ENCODE measurements around the gene NR3C2.

Gene NR3C2

DNA sequence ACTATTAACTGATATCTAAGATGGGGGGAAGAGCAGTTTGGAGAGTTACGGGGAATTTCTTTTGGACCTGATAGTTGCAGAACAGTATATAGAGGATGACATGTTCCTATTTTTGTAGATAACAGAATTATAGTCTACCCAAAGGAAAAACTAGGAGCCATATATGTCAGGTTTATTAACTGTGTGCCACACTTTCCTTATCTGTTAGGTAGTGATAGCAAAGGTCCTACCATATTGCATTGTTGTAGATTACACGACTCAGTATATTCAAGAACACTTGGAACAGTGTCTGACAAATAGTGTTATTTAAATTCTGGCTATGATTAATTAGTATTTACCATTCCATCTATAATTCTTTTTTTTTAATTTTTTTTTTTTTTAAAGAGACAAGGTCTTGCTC, 175.3 kb downstream of the NR3C2 start:
- in situ Hi-C loops (cut with MboI; ENCODE audit: low sequenced_read_pairs), result no loop called here

DNA sequence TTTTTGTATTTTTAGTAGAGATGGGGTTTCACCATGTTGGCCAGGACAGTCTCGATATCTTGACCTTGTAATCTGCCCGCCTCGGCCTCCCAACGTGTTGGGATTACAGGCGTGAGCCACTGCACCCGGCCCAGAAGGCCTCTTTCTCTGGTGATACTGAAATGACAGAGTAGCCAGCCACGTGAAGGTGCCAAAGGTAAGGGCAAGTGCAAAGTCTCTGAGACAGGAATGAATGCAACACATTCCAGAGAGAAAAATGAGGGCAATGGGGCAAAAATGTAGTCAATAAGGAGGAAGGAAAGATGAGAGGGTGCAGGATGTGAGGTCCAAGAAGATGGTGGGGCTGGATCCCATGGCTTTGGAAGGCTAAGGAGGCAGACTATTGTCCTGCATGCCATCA, 176.0 kb downstream of the NR3C2 start:
- in situ Hi-C loops (cut with MboI; ENCODE audit: low sequenced_read_pairs), result no loop called here

DNA sequence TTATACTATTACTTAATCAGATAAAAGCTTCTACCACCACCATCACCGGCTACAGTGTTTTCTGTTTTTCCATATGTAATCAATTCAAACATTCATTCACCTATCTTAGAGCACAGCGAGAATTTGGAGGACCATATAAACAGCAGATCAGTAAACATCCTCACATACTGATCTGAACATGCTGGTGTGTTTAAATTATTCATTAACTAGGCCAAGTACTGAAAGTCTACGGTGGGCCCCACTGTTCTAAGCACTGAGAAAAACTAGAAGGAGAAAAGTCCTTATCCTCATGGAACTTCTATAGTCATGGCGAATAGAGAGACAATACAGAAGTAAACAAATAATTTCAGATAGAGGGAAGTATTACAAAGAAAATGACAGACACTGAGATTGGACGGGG, 176.6 kb downstream of the NR3C2 start:
- in situ Hi-C loops (cut with MboI; ENCODE audit: low sequenced_read_pairs), result no loop called here

DNA sequence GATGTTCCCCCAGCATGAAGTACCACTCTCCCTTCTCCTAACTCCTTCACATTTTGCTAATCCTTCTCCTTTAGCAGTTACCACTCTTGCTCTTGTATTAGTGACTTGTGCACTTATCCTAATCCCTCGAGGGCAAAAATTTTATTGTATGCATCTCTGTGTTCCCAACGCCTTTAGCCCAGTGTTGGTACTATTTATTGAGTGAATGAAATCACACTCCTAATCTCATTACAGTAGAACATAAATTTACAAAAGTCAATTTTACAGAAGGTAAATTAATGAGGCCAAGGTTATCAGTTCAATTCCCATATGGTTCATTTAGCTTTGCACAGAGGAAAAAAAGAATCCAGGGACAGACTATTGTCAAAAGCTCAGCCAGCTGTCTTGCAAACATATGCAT, 178.4 kb downstream of the NR3C2 start:
- in situ Hi-C loops (cut with MboI; ENCODE audit: low sequenced_read_pairs), result no loop called here

DNA sequence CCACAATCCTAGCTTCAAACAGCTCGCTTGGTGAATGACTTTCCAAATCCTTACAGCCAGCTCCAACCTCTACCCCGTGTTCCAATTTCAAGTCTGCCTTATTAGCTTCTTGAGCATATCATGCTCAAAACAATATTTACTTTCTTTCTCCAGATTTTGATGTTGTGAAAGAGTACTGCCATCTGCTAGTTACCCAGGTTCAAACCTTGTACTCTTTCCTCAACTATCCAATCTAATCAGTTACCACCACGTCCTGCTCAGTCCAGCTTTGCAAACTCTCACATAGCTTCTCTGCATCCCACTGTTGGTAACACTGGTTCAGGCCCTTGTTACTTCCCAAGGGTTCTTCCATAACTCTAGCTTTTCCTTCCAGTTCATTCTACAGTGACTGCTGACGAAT, 179.1 kb downstream of the NR3C2 start:
- in situ Hi-C loops (cut with MboI; ENCODE audit: low sequenced_read_pairs), result no loop called here

DNA sequence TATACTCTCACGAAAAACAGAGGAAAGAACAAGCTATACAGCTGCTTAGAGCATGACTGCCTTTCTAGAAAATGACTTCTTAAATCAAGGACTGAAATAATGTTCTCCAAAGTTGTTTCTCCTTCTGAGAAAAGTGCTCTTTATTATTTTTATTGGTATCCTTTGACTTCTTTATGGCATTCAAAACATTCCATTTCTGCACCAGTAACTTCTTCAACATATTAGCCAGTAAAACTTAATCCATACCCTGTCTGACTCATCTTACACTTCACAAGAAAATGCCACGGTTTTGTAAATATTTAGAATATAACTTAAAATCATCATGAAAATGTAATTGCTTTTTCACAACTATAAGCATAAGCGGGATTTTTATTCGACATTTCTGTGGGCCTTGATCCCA, 180.4 kb downstream of the NR3C2 start:
- in situ Hi-C loops (cut with MboI; ENCODE audit: low sequenced_read_pairs), result no loop called here

DNA sequence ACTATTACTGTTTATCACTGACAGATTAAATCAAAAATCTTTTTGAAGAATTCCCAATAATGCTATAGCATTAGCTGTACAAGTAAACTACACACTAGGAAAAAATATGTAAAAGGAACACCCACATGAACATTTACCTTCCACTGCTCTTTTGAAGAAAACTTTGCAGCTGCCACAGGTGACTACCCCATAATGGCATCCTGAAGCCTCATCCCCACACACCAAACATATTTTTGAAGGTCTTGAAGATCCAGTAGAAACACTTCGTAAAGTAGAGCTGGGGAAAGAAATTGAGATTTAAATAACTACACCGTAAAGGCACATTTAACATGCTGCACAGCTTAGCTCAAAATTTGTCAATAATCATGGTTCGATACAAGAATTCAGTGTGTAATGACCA, 182.4 kb downstream of the NR3C2 start:
- in situ Hi-C loops (cut with MboI; ENCODE audit: low sequenced_read_pairs), result no loop called here

DNA sequence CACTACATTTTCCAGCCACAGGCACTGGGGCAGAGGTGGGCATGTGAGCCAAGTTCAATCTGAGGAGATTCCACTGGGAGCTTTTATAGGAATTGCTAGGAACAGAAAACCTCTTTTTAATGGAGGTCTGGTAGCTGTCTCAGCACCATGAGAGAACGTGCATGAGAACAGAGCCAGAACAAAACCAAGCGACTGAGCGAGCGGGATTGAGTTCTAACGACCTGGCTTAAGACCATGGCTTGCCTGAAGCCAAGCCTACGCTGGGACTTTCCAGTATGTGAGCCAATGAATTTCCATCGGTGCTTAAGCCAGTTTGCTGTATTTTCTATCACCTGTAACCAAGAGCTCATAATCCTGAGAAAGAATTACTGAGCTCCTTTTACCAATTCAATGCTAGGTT, 183.7 kb downstream of the NR3C2 start:
- in situ Hi-C loops (cut with MboI; ENCODE audit: low sequenced_read_pairs), result no loop called here

DNA sequence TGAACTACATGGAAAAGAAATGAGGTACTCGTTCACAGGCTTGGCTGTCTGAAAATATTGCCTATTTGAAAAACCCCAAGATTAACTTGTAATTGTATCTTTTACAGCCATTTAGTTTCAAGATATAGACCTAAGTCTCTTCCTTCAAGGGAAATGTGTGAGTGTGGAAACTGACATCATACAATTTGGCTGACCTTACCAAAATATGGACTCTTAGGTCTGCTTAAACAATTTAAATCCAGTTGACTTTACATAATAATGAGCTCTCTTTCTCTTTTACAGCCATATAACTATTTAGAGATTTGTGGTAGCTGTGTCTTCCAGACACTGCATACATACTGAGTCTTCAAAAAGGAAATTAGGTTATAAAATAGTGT, 186.9 kb downstream of the NR3C2 start:
- in situ Hi-C loops (cut with MboI; ENCODE audit: low sequenced_read_pairs), result no loop called here

DNA sequence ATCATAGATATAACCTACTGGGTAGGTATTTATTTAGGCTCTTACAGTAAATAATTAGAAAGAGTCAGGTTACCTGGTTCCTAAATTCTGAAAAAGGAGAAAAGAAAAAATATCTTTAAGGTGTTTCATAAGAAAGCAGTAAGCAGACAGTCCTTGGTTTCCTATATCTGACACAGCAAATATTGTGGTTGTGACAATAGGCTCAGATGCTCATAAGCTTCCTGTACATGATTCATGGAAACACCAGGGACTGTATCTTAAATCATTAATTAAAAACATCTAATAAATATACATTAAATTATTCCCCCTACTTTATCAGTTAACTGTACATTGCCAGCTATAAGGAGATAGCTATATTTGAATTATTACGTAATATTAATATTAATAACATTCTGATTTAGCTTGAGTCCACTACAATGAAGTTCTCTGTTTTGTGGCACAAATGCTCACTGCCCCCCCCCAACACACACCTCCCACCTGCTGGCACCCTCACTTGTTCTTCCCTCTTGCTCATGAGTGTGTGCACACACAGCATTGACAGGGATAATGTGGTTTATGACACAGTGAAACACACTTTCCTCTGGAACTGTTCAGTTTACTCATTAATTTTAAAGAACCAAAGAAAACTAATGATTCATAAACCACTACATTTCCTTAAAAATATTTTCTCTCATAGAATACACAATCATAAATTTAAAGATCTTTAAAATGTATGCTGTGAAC, 187.4 kb downstream of the NR3C2 start:
- in situ Hi-C loops (cut with MboI; ENCODE audit: low sequenced_read_pairs), result no loop called here

DNA sequence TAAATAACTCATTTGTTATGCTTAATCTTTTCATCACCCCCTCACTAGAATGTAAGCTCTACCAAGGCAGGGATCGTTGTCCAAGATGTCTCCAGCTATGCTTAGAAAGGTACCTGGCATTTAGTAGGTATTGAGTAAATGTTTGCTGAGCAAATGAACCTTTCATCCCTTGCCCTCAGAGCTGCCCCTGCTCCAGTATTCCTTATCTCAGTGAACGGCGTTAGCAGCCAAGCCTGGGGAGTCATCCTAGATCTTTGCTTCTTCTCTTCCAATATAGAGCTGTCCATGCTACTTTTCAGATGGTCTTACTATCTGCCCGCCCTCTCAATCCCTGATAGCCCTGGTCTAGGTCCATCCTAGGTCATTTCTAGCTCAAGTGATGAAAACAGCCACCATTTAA, 188.4 kb downstream of the NR3C2 start:
- in situ Hi-C loops (cut with MboI; ENCODE audit: low sequenced_read_pairs), result no loop called here

DNA sequence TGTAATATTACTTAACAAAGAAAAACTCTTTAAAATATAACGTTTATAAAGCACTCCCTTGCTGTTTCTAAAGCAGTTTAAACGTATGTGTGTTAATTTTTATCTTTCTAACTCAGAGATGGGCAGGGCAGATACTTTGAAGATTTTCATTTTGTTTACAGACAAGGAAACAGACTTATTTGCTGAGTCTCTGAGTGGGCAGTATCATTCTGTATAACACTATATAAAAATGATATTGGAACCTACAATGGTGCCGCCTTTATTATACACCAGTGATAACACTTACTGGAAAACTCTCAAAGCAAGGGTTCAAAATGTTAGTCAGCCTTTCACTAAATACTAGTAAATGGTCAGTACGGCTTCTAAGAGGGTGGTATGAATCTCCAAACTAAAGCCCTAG, 193.4 kb downstream of the NR3C2 start:
- in situ Hi-C loops (cut with MboI; ENCODE audit: low sequenced_read_pairs), result no loop called here

DNA sequence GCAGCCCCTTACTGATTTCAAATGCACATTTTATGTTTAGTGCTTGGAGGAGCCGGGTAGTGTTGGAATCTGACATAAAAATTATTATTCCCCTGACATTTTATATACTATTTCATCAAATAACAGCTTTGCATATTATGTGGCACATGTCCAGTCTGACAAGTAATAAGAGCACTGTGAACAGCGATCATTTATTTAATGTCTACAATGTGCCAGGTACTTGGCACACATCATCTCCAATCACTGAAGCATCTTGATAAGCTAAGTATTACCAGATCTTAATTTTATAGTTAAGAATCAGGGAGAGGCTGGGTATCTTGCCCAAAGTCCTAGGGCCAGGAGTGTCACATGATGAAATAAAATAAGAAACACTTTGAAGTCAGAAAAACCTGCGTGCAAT, 197.2 kb downstream of the NR3C2 start:
- in situ Hi-C loops (cut with MboI; ENCODE audit: low sequenced_read_pairs), result no loop called here

DNA sequence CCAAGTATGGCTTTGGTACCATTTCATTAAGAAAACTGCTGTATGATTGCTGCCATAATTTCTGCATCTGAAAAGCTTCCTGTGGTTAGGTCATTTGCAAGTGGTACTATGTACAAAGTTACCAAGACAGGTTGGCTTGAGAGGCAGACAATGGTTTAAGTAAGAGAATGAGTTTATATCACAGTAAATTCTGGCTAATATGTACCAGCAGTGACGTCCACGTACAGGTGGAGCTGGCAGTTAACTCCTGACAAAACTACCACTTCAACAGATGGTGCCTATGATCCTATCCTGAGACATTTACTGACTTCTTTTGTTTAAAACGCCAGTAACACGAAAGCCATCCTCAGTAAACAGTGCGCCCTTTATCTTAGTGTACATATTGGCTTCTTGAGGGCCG, 198.4 kb downstream of the NR3C2 start:
- in situ Hi-C loops (cut with MboI; ENCODE audit: low sequenced_read_pairs), result no loop called here

DNA sequence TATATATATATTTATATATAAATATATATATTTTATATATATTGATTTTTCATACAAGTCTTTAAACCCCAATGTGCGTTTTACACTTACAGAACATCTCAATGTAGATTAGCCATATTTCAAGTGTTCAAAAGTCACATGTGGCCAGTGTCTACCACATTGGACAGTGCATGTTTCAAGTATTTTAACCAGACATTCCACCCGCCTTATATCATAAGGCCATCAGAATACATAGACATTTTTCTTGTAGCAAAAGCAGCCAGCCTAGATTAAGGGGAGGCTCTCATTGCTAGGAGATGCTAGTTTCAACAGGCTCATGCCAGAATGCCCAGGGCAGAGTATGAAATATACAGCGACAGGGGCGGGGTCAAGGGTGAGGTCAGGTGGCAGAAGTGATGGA, 202.0 kb downstream of the NR3C2 start:
- in situ Hi-C loops (cut with MboI; ENCODE audit: low sequenced_read_pairs), result no loop called here

DNA sequence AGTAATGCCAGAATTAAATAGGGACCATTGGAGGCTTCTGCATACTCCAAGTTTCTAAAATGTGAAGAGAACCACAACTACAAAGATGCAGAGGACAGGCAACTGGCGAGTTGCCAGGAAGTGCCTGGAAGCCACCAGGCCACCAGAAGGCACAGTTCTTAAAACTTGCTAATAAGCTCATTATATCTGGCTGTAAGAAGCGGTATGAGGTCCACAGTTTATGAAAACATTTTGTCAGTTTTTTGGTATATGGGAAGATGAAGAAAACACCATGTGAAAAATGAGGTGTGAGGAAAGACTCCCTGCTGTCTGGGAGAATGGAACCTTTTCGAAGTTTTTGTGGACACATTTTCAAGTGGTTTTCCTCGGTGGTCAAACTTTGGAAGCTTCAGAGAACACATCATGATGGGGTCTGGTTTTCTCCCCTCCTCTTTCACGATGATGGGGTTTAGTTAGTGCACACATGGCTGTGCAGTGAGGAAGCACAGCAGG, 202.7 kb downstream of the NR3C2 start:
- in situ Hi-C loops (cut with MboI; ENCODE audit: low sequenced_read_pairs), result no loop called here

DNA sequence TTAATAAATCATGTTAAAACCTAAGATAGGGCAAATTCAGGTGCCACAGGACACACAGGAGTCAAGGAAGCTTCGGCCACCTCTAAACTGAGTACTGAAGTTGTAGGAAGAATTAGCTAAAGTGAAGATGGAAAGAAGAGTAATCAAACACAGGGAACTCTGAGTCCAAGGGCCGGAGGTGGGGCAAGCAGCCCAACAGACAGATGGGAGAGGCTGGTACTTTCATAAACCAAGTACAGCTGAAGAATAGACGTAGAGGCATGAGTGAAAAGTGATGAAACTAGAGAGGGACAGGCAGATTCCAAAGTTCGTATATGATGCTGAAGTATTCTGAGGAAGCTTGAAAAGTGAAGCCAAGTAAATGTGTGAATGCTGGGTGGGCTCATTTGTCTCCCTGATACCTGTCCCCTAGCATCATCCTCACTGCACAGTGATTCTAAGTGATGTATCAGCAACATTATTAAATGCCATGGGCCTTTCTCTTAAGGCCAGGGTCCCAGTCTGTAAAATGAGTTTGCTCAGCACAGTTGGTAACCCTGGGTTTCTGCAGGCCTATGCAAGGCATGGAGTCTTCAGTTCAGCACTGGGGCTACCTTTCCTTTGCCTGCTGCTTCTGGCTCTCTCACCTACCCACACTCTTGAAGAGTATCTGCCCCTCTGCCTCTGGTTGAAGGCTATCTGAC, 203.3 kb downstream of the NR3C2 start:
- in situ Hi-C loops (cut with MboI; ENCODE audit: low sequenced_read_pairs), result no loop called here

DNA sequence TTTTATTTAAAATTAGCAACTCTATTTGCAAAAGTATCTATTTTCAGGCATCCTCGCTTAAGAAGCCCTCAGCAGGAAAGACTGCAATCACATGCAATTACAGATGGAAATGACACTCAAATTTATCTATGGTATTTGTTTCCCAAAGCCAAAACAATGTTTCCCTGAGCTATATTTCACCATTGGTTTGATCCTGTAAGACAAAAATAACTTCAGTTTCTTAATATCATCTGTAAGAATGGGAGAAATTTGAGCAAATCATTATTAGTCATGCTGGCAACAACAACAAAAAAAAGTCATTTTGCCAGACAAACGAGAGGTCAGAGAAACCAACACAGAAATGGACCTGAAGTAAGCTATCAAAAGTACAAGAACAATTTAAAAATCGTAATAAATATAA, 204.1 kb downstream of the NR3C2 start:
- in situ Hi-C loops (cut with MboI; ENCODE audit: low sequenced_read_pairs), result no loop called here

DNA sequence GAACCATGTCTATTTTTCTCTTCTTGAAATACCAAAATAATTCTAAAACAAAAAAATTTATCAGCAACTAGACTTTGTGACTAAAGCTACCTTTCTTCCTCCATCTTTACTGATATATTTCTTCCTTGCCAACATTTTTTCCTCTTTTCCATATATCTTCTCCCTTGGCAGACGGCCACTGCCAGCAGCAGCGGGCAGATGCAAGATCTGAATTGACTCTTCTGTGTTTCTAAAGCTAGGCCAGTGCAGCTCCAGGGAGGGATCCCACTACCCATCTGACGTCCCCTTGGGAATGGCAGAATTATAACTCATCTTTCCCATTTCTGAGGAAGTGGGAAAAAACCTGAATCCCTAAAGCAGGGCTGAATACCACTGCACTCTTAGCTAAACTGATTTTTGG, 206.4 kb downstream of the NR3C2 start:
- in situ Hi-C loops (cut with MboI; ENCODE audit: low sequenced_read_pairs), result no loop called here

DNA sequence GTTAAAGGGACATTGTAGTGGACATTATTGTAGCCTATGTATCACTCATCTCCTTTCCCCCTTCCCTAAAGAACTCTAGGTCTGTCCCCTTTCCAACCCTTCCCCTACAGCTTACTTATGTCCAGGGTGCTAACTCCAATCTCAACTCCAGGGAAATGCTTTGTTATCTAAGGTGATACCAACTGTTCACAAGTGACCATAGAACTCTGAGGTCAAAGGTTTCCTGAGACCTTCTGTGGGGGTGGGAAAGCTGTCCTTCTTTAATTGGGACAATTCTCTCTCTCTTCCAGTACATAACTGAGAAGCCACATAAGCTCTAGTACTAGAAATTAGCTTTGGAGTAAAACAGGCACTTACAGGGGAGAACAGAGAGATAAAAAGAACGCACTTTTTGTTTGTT, 212.4 kb downstream of the NR3C2 start:
- in situ Hi-C loops (cut with MboI; ENCODE audit: low sequenced_read_pairs), result no loop called here

DNA sequence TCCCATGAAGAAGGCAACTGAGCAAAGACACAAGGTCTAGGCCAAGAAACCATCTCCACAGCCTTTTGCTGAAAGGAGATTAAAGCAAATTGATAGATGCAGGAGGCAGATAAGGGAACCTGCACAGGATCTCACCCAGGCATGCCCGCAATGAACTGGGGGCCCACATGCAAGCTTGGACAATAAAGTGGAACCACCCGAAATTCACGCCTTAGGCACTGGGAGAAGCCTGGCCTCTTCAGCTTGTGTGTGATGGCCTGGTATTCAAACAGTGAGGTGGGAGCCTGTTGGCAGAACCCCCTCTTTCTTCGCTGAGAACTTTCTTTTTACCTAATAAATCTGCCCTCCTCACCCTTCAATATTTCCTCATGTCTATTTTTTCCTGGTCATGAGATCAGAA, 213.2 kb downstream of the NR3C2 start:
- in situ Hi-C loops (cut with MboI; ENCODE audit: low sequenced_read_pairs), result no loop called here

DNA sequence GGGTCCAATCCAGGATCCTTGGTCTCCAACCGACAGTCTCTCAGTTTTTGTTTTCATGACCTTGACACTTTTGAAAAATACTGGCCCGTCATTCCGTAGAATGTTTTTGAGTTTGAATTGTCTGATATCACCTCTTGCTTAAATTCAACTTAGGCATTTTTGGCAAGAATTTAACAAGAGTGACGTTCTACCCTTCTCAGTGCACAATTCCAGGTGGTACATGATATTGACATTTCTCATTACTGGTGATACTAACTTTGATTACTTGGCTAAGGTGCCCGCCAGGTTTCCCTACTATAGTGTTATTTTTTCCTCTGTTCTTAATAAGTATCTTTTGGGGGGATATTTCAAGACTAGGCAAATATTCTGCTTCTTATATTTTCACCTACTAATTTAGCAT, 215.1 kb downstream of the NR3C2 start:
- in situ Hi-C loops (cut with MboI; ENCODE audit: low sequenced_read_pairs), result no loop called here

DNA sequence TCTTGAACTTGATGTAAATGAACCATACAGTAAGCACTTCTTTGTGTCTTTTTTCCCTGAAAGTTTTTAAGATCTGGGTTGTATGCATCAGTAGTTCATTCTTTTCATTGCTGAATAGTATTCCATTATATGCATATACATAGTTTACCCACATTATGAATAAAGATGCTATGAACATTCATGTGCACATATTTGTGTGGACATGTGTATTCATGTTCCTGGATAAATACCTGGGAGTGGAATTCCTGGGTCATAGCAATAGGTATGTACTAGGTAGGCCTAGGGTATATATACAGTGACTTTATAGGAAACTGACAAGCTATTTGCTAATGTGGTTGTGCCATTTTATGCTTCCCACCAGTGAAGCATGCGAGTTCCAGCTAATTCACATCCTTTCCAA, 215.9 kb downstream of the NR3C2 start:
- in situ Hi-C loops (cut with MboI; ENCODE audit: low sequenced_read_pairs), result no loop called here

Data from HL-60/S4 (cell line).